GM21381 (cell line): ENCODE measurements around the gene MACF1.
"Not testable (repeated sequence)": the region's sequence is repeated elsewhere in the genome, so short reads cannot be mapped to it uniquely, and the experiment has no call there.

Experiments used
- ATAC-seq: cut with Tn5 transposase; IDR thresholded peaks from one replicate; pipeline ENCODE4 v1.9.1; 2021; ENCODE audit warnings: mild to moderate bottlenecking, moderate library complexity; ENCODE audit not compliant: unreplicated experiment

The MACF1 gene

DNA sequence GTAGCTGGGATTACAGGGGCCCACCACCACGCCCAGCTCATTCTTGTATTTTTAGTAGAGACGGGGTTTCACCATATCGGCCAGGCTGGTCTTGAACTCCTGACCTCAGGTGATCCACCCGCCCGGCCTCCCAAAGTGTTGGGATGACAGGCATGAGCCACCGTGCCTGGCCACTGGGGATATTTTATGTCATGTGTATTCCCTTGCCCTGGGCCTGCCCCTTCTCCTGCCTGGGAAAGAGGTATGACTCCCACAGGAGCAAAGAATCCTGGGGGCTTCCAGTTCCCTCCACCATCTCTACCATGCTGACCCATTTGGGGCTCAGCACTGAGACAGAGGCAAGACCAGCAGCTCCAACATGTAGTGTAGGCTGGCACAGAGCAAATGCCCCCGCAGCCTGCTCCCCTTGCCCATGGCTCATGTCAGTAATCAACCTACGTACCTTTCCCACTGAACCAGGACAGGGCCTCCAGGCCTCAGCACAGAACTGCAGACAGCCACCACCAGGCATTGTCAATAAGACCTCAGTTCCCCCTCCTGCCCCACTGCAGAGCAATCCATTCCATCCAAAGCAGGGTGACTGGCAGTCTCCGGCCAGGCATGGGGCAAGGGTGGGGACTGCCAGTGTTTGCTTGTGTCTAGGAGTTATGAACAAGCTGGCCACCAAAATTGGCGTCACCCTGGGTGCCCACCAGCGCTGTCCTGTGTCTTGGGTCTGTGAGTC, 322.1 kb downstream of the MACF1 start:
- no peak for ATAC-seq

GRCh38 chr1:39527190-39527579, 322.7 kb downstream of the MACF1 start:
- ATAC-seq = not testable (repeated sequence)

GRCh38 chr1:39528082-39528481, 323.6 kb downstream of the MACF1 start:
- no peak for ATAC-seq

GRCh38 chr1:39529901-39530535, 325.5 kb downstream of the MACF1 start:
- no peak for ATAC-seq

GRCh38 chr1:39531526-39531925, 327.0 kb downstream of the MACF1 start:
- no peak for ATAC-seq

GRCh38 chr1:39533442-39533841, 328.9 kb downstream of the MACF1 start:
- no peak for ATAC-seq
